Adrenal gland (tissue), 5 donors: ENCODE measurements around the gene LRIG1.

Experiments
- CTCF ChIP-seq, 6 experiments: fragments of 450-650 bp in 4 of 6; fragments of 200-600 bp in 2 of 6; sonication (generic) in 1 of 6; IDR thresholded peaks; 1 replicate in 5 of 6; 2 replicates in 1 of 6; pipeline versions ENCODE4 v1.5.1 to v1.8.0; 2016 to 2021; ENCODE audit warnings: antibody characterized with exemption in 6 of 6, mild to moderate bottlenecking in 2 of 6, moderate library complexity in 1 of 6
- POLR2A ChIP-seq, 2 donors: fragments of 450-650 bp; IDR thresholded peaks; one replicate each; pipeline ENCODE4 v1.6.1; 2017; ENCODE audit warnings: antibody characterized with exemption in 2 of 2, mild to moderate bottlenecking in 2 of 2, moderate library complexity in 1 of 2
- donor health status: DM: no; HTN: no; CAD: no.

GRCh38 chr3:66475386-66476020 lies 25.3 kb downstream of the LRIG1 start:
- TF ChIP-seq CTCF (IDR thresholded peaks at IDR 0.05): no peak
- TF ChIP-seq POLR2A (IDR thresholded peaks at IDR 0.05): no peak
